H9 (cell line): ENCODE data around the gene PRR29. TPM values are rescaled to one million over a fixed set of nuclear protein-coding genes. Genes with fewer than 3 reads are reported as not detected.
A peak's percentile ranks its signal among the peaks of the same experiment; 100 is the strongest.

Source experiments
- DNase-seq: peaks from one replicate; pipeline ENCODE4 v3.0.0-alpha.2; 2017
- H2AFZ ChIP-seq: one replicate; pipeline ENCODE4 v1.6.1; 2013; ENCODE audit warnings: mild to moderate bottlenecking, low read length, control low read depth, moderate library complexity
- H2AK5ac ChIP-seq: 2 replicates; pipeline ENCODE4 v1.6.1; 2013; ENCODE audit warnings: low read length, control low read depth, mixed read lengths; ENCODE audit not compliant: insufficient read length
- H2BK120ac ChIP-seq: one replicate; pipeline ENCODE4 v1.6.1; 2013; ENCODE audit warnings: low read depth, mild to moderate bottlenecking, low read length, control low read depth, inconsistent platforms; ENCODE audit not compliant: poor library complexity, severe bottlenecking
- H2BK12ac ChIP-seq: 2 replicates; pipeline ENCODE4 v1.6.1; 2013; ENCODE audit warnings: low read length, control low read depth, mixed read lengths, low read depth; ENCODE audit not compliant: insufficient read length
- H2BK15ac ChIP-seq: 2 replicates; pipeline ENCODE4 v1.6.1; 2013; ENCODE audit warnings: low read depth, low read length, control low read depth
- H2BK20ac ChIP-seq: one replicate; pipeline ENCODE4 v1.6.1; 2013; ENCODE audit warnings: low read depth, mild to moderate bottlenecking, low read length, control low read depth, inconsistent platforms; ENCODE audit not compliant: poor library complexity, severe bottlenecking
- H2BK5ac ChIP-seq: 2 replicates; pipeline ENCODE4 v1.6.1; 2013; ENCODE audit warnings: low read length, control low read depth, mixed read lengths; ENCODE audit not compliant: insufficient read length
- H3K14ac ChIP-seq: 2 replicates; pipeline ENCODE4 v1.6.1; 2013; ENCODE audit warnings: low read length, control low read depth; ENCODE audit not compliant: insufficient read depth
- H3K18ac ChIP-seq: 2 replicates; pipeline ENCODE4 v1.6.1; 2013; ENCODE audit warnings: low read depth, mild to moderate bottlenecking, mixed read lengths, low read length, control low read depth; ENCODE audit not compliant: insufficient read length
- H3K23ac ChIP-seq: 2 replicates; pipeline ENCODE4 v1.6.1; 2013; ENCODE audit warnings: low read length, control low read depth, mixed read lengths, low read depth; ENCODE audit not compliant: insufficient read length
- H3K23me2 ChIP-seq: 2 replicates; pipeline ENCODE4 v1.6.1; 2013; ENCODE audit warnings: low read depth, mild to moderate bottlenecking, mixed read lengths, low read length, control low read depth; ENCODE audit not compliant: insufficient read length, poor library complexity, severe bottlenecking
- H3K27ac ChIP-seq: 2 replicates; pipeline ENCODE4 v1.5.1; 2013; ENCODE audit warnings: low read length, control low read depth, mixed read lengths, low read depth; ENCODE audit not compliant: insufficient read length
- H3K27me3 ChIP-seq: 2 replicates; pipeline ENCODE4 v1.6.1; 2013; ENCODE audit warnings: low read length, control low read depth, inconsistent platforms; ENCODE audit not compliant: insufficient read depth
- H3K4ac ChIP-seq: 2 replicates; pipeline ENCODE4 v1.6.1; 2013; ENCODE audit warnings: low read depth, mild to moderate bottlenecking, control low read depth, inconsistent platforms, low read length, moderate library complexity
- H3K4me1 ChIP-seq: 2 replicates; pipeline ENCODE4 v1.6.1; 2013; ENCODE audit warnings: low read length, control low read depth, inconsistent platforms; ENCODE audit not compliant: insufficient read depth
- H3K4me2 ChIP-seq: 2 replicates; pipeline ENCODE4 v1.6.1; 2013; ENCODE audit warnings: low read length, control low read depth, mixed read lengths; ENCODE audit not compliant: insufficient read length, insufficient read depth
- H3K56ac ChIP-seq: 2 replicates; pipeline ENCODE4 v1.6.1; 2013; ENCODE audit warnings: low read depth, mild to moderate bottlenecking, mixed read lengths, low read length, control low read depth; ENCODE audit not compliant: insufficient read length
- H3K79me1 ChIP-seq: 2 replicates; pipeline ENCODE4 v1.6.1; 2013; ENCODE audit warnings: low read depth, mild to moderate bottlenecking, moderate library complexity, low read length, control low read depth, inconsistent platforms; ENCODE audit not compliant: insufficient read depth, poor library complexity, severe bottlenecking
- H3K79me2 ChIP-seq: 2 replicates; pipeline ENCODE4 v1.6.1; 2013; ENCODE audit warnings: low read length, control low read depth, inconsistent platforms; ENCODE audit not compliant: insufficient read depth
- H3K9ac ChIP-seq: 2 replicates; pipeline ENCODE4 v1.6.1; 2013; ENCODE audit warnings: low read length, control low read depth, mixed read lengths; ENCODE audit not compliant: insufficient read length; ENCODE audit errors: extremely low read depth
- H3K9me3 ChIP-seq: one replicate; pipeline ENCODE4 v1.6.1; 2013; ENCODE audit warnings: low read depth, low read length, inconsistent platforms; ENCODE audit not compliant: control insufficient read depth
- H3T11ph ChIP-seq: one replicate; pipeline ENCODE4 v1.6.1; 2013; ENCODE audit warnings: mild to moderate bottlenecking, low read length, control low read depth, inconsistent platforms
- H4K20me1 ChIP-seq: one replicate; pipeline ENCODE4 v1.6.1; 2013; ENCODE audit not compliant: control insufficient read depth, insufficient read length, insufficient read depth
- H4K5ac ChIP-seq: 2 replicates; pipeline ENCODE4 v1.6.1; 2013; ENCODE audit warnings: low read depth, mild to moderate bottlenecking, mixed read lengths, low read length, control low read depth; ENCODE audit not compliant: insufficient read length
- H4K8ac ChIP-seq: replicated peaks from 2 replicates; pipeline ENCODE4 v1.6.1; 2013; ENCODE audit warnings: low read length, control low read depth, mixed read lengths, low read depth; ENCODE audit not compliant: insufficient read length
- H4K91ac ChIP-seq: 2 replicates; pipeline ENCODE4 v1.6.1; 2013; ENCODE audit warnings: low read depth, mild to moderate bottlenecking, moderate library complexity, mixed read lengths, low read length, control low read depth; ENCODE audit not compliant: insufficient read length
- H3K27ac Mint-ChIP-seq, 3 experiments: 2 replicates in 2 of 3; 3 replicates in 1 of 3; pipeline ENCODE4 v1.8.0; 2020 to 2021; ENCODE audit warnings: mixed read lengths in 3 of 3, mild to moderate bottlenecking in 1 of 3, moderate library complexity in 1 of 3
- H3K27me3 Mint-ChIP-seq: 2 replicates; pipeline ENCODE4 v1.8.0; 2021; ENCODE audit warnings: low read depth, mild to moderate bottlenecking, moderate library complexity, mixed read lengths
- H3K36me3 Mint-ChIP-seq, 3 experiments: 2 replicates in 2 of 3; 3 replicates in 1 of 3; pipeline ENCODE4 v1.8.0; 2020 to 2021; ENCODE audit warnings: low read depth in 3 of 3, mixed read lengths in 3 of 3; ENCODE audit not compliant: insufficient read depth in 1 of 3
- H3K4me1 Mint-ChIP-seq, 2 experiments: 2 replicates each; pipeline ENCODE4 v1.8.0; 2020; ENCODE audit warnings: mixed read lengths in 2 of 2
- H3K4me3 Mint-ChIP-seq, 2 experiments: 2 replicates in 1 of 2; 3 replicates in 1 of 2; pipeline ENCODE4 v1.8.0; 2020 to 2021; ENCODE audit warnings: mild to moderate bottlenecking in 2 of 2, mixed read lengths in 2 of 2, moderate library complexity in 1 of 2
- H3K9me3 Mint-ChIP-seq, 2 experiments: 2 replicates in 1 of 2; 3 replicates in 1 of 2; pipeline ENCODE4 v1.8.0; 2020; ENCODE audit warnings: mild to moderate bottlenecking in 2 of 2, mixed read lengths in 2 of 2, moderate library complexity in 1 of 2
- CTCF ChIP-seq: fragments of 200-600 bp; sonication (generic); conservative IDR thresholded peaks from 3 replicates; pipeline ENCODE4 v1.8.0; 2021; ENCODE audit warnings: antibody characterized with exemption, mild to moderate bottlenecking
- WGBS: extraction: QIAGEN DNeasy Blood & Tissue Kit; methylation state at CpG from one replicate; pipeline ENCODE4 v1.1.7; 2013; ENCODE audit warnings: missing lambda C conversion rate, low lambda C conversion rate, mixed read lengths; ENCODE audit not compliant: insufficient read length; ENCODE audit errors: extremely low coverage; 5-methylcytosine and 5-hydroxymethylcytosine counted together
- total RNA-seq: library from RNA; stranded (reverse); gene quantifications from 2 replicates; pipeline ENCODE4 v1.2.1, GENCODE V29; 2021

Gene PRR29
- total RNA-seq, 1 experiment from 2014 or later: 0.87 TPM

DNA sequence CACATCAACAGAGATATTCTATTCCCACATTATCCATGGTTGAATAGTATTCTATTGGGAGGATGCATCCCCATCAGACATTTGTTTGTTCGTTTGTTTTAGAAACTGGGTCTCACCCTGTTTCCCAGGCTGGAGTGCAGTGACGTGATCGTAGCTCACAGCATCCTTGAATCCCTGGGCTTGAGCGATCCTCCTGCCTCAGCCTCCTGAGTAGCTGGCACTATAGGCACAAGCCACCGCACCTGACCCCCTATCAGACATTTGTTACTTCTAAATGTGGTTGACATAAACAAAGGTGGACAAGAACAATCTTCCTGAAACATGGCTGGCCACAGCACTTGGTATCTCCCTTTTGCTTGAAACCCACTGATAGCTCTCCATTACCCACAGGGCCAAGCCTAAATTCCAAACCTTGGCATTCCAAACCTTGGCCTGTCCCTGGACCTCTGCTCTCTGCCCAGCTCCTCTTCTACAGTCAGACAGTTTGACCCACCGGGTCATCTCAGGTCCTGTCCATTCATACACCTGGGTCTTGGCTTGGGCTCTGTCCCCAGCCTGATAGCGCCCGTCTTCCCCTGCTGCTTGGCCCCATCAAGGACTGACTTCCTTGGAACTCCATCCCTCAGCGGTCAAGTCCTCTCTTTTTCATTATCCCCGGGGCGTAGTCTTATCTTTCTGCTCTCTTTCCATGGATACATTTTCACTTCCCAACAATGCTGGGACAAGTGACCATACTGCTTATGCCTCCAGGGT is 1.5 kb upstream of the PRR29 start:
- no peak overlapping the region for H4K5ac ChIP-seq
- H3K79me2 ChIP-seq: no peaks in the 10 kb centered on the region
- no peak overlapping the region for H2BK20ac ChIP-seq
- peaks cover 3 to 15% of the 10 kb centered on the region in 2 experiments for H3K4me1 Mint-ChIP-seq
- H4K20me1 ChIP-seq: no peaks in the 10 kb centered on the region
- H3K9me3 ChIP-seq: no peaks in the 10 kb centered on the region
- no peak overlapping the region for H3K18ac ChIP-seq
- TF ChIP-seq CTCF: no peak
- no peak overlapping the region for H2BK15ac ChIP-seq
- H3K4me2 ChIP-seq: peak overlapping the region; percentile 79
- H3K23ac ChIP-seq: no peak overlapping the region
- no CpG with 5 or more reads among the region's 11 CpGs for WGBS
- H4K91ac ChIP-seq: no peak overlapping the region
- no peak overlapping the region for H3K56ac ChIP-seq
- H3K79me1 ChIP-seq: no peaks in the 10 kb centered on the region
- H2BK12ac ChIP-seq: no peak overlapping the region
- DNase-seq: peak; percentile 27
- H3K9me3 Mint-ChIP-seq: no peaks in the 10 kb centered on the region; a peak in 1 of 5 replicates
- H3T11ph ChIP-seq: no peak overlapping the region
- 0 out of 2 replicates have a peak, but pooled peaks cover 3% of the 10 kb centered on the region for H3K4me1 ChIP-seq
- H2AK5ac ChIP-seq: no peak overlapping the region
- no peak overlapping the region for H2AFZ ChIP-seq
- H3K14ac ChIP-seq: no peak overlapping the region
- H3K27me3 ChIP-seq: peaks cover 6% of the 10 kb centered on the region; the same call in 1 of the 2 replicates
- peaks cover 71% of the 10 kb centered on the region for H3K27me3 Mint-ChIP-seq
- no peak overlapping the region for H3K9ac ChIP-seq
- H2BK120ac ChIP-seq: no peak overlapping the region
- no peak overlapping the region for H3K27ac ChIP-seq
- peak overlapping the region in 1 of 2 experiments; percentile 91; a peak in 1 of 5 replicates for H3K4me3 Mint-ChIP-seq
- H3K4ac ChIP-seq: no peak overlapping the region
- H3K23me2 ChIP-seq: peaks cover 11% of the 10 kb centered on the region
- H4K8ac ChIP-seq: no peak overlapping the region
- no peak overlapping the region for H2BK5ac ChIP-seq
- H3K27ac Mint-ChIP-seq: no peak overlapping the region
- 0 out of 7 replicates have a peak, but pooled peaks cover 0 to 2% (median 0%) of the 10 kb centered on the region in 3 experiments for H3K36me3 Mint-ChIP-seq
